Lower leg skin (tissue), 3 donors: ENCODE results near the gene TNRC6A.

Experiments
- CTCF ChIP-seq, 3 donors: fragments of 450-650 bp; IDR thresholded peaks; one replicate each; pipeline ENCODE4 v1.5.1; 2016; ENCODE audit warnings: antibody characterized with exemption in 3 of 3, mild to moderate bottlenecking in 3 of 3, moderate library complexity in 2 of 3
- POLR2A ChIP-seq, 2 donors: fragments of 450-650 bp; IDR thresholded peaks; one replicate each; pipeline ENCODE4 v1.6.1; 2016 to 2017; ENCODE audit warnings: antibody characterized with exemption in 2 of 2, mild to moderate bottlenecking in 1 of 2, moderate library complexity in 1 of 2

- TF ChIP-seq CTCF (IDR thresholded peaks at IDR 0.05) (no peak), POLR2A (IDR thresholded peaks at IDR 0.05) (no peak)
These were observed 111.8 kb downstream of the TNRC6A start for GRCh38 chr16:24841291-24841690.
